Measurements from ENCODE around the gene ZNF442.

- no peak for TF ChIP-seq CTCF (IDR thresholded peaks at IDR 0.05; ENCODE audit: low read depth, low read length, missing input control)
- no peak for TF ChIP-seq HNF4A (conservative IDR thresholded peaks at IDR 0.05)
- no peak for TF ChIP-seq TAF1 (conservative IDR thresholded peaks at IDR 0.05)
- no peak for TF ChIP-seq YY1 (IDR thresholded peaks at IDR 0.05)
- no peak for TF ChIP-seq NR2F2 (IDR thresholded peaks at IDR 0.05)
- no peak for TF ChIP-seq SP1 (IDR thresholded peaks at IDR 0.05)
- TF ChIP-seq EGR1 (IDR thresholded peaks at IDR 0.05; ENCODE audit: low read depth in 2 of 2) = no peak
- TF ChIP-seq ZBTB33 (IDR thresholded peaks at IDR 0.05) = no peak
- TF ChIP-seq ATF3 (IDR thresholded peaks at IDR 0.05) = no peak
- TF ChIP-seq GABPA (IDR thresholded peaks at IDR 0.05 in 1 of 2, conservative IDR thresholded peaks at IDR 0.05 in 1 of 2) = no peak
- TF ChIP-seq REST (IDR thresholded peaks at IDR 0.05) = no peak
- no peak for TF ChIP-seq JUND (IDR thresholded peaks at IDR 0.05)
- TF ChIP-seq RXRA (IDR thresholded peaks at IDR 0.05) = no peak
- TF ChIP-seq RAD21 (IDR thresholded peaks at IDR 0.05) = no peak
Observed at GRCh38 chr19:12379732-12380443, 14.4 kb upstream of the ZNF442 start.
